ENCODE results near the gene TOP1.

DNA sequence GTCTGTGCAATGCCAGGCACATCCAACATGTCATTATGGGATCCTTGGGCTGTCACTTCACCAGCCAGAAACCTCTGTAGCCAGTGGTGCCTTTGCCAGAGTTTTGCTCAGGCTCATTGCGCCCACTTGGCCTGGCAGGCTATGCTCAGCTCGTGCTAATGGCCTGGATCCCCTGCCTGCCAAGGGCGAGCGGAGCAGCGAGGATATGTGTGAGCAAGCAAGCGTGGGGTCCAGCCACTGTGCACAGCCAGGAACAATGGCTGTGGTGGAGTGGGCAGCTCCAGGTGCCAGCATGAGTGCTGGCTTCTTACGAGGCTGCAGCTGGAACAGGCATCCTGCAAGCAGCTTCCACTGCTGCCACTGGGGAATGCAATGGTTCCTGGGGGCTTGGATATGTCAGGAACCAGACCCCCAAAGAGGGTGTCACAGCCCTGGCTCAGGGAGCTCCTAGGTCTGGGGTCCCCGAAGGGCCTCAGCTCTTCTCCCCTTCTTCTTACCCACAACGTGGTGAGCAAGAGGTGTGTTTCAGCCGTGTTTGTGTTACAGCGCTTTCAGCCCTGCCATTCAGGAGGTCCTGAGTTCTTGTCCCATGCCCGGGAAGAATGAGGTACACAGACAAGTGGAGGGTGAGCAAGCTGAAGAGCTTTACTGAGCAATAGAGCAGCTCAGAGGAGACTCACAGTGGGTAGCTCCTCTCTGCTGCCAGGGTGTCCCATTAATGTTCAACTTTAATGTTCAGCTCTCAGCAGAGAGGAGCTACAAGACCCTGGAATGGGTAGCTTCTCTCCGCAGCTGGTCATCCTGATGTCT lies 22.3 kb upstream of the TOP1 start:
- TF ChIP-seq RB1 (IDR thresholded peaks at IDR 0.05; ENCODE audit: low read depth) (no peak), EGR1 (conservative IDR thresholded peaks at IDR 0.05) (no peak), ARNT (IDR thresholded peaks at IDR 0.05) (no peak), HDAC2 (IDR thresholded peaks at IDR 0.05) (no peak), BRCA1 (IDR thresholded peaks at IDR 0.05) (no peak), BRCA1 (CRISPR knock-in tag; IDR thresholded peaks at IDR 0.05) (no peak), MYNN (IDR thresholded peaks at IDR 0.05) (no peak), MYNN (CRISPR knock-in tag; IDR thresholded peaks at IDR 0.05) (no peak), E2F3 (CRISPR knock-in tag; IDR thresholded peaks at IDR 0.05) (no peak), XRCC3 (IDR thresholded peaks at IDR 0.05) (no peak), EP300 (IDR thresholded peaks at IDR 0.05; ENCODE audit: low read length) (no peak), FOXA1 (IDR thresholded peaks at IDR 0.05; ENCODE audit: borderline replicate concordance) (no peak)
- TF ChIP-seq, protein P1, sequence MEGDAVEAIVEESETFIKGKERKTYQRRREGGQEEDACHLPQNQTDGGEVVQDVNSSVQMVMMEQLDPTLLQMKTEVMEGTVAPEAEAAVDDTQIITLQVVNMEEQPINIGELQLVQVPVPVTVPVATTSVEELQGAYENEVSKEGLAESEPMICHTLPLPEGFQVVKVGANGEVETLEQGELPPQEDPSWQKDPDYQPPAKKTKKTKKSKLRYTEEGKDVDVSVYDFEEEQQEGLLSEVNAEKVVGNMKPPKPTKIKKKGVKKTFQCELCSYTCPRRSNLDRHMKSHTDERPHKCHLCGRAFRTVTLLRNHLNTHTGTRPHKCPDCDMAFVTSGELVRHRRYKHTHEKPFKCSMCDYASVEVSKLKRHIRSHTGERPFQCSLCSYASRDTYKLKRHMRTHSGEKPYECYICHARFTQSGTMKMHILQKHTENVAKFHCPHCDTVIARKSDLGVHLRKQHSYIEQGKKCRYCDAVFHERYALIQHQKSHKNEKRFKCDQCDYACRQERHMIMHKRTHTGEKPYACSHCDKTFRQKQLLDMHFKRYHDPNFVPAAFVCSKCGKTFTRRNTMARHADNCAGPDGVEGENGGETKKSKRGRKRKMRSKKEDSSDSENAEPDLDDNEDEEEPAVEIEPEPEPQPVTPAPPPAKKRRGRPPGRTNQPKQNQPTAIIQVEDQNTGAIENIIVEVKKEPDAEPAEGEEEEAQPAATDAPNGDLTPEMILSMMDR (IDR thresholded peaks at IDR 0.05 in 2 of 3, conservative IDR thresholded peaks at IDR 0.05 in 1 of 3; ENCODE audit: insufficient read depth in 2 of 3, low read depth in 1 of 3, low read length in 3 of 3): no peak
- TF ChIP-seq, protein P2, sequence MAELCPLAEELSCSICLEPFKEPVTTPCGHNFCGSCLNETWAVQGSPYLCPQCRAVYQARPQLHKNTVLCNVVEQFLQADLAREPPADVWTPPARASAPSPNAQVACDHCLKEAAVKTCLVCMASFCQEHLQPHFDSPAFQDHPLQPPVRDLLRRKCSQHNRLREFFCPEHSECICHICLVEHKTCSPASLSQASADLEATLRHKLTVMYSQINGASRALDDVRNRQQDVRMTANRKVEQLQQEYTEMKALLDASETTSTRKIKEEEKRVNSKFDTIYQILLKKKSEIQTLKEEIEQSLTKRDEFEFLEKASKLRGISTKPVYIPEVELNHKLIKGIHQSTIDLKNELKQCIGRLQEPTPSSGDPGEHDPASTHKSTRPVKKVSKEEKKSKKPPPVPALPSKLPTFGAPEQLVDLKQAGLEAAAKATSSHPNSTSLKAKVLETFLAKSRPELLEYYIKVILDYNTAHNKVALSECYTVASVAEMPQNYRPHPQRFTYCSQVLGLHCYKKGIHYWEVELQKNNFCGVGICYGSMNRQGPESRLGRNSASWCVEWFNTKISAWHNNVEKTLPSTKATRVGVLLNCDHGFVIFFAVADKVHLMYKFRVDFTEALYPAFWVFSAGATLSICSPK (IDR thresholded peaks at IDR 0.05; ENCODE audit: borderline replicate concordance): no peak
- TF ChIP-seq, protein P3, sequence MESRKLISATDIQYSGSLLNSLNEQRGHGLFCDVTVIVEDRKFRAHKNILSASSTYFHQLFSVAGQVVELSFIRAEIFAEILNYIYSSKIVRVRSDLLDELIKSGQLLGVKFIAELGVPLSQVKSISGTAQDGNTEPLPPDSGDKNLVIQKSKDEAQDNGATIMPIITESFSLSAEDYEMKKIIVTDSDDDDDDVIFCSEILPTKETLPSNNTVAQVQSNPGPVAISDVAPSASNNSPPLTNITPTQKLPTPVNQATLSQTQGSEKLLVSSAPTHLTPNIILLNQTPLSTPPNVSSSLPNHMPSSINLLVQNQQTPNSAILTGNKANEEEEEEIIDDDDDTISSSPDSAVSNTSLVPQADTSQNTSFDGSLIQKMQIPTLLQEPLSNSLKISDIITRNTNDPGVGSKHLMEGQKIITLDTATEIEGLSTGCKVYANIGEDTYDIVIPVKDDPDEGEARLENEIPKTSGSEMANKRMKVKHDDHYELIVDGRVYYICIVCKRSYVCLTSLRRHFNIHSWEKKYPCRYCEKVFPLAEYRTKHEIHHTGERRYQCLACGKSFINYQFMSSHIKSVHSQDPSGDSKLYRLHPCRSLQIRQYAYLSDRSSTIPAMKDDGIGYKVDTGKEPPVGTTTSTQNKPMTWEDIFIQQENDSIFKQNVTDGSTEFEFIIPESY (CRISPR knock-in tag; IDR thresholded peaks at IDR 0.05): no peak
